Stimulated activated CD4-positive, alpha-beta T cell treated with anti-CD3 and anti-CD28 coated beads, Interleukin-1b, Interleukin-23, amount 100 ng/mL, for 1 hour (primary cell): Measurements from ENCODE around the gene FGF14.

ENCODE experiments used
- DNase-seq, 2 donors: peaks; one replicate each; pipeline ENCODE4 v3.0.0-alpha.2; 2020; ENCODE audit warnings: low read depth in 2 of 2

Gene FGF14

GRCh38 chr13:101985321-101985720, 416.5 kb downstream of the FGF14 start:
- DNase-seq = no peak

- no peak for DNase-seq
These were observed 418.9 kb downstream of the FGF14 start for GRCh38 chr13:101982903-101983302.

- DNase-seq = no peak
These were observed 422.0 kb downstream of the FGF14 start for GRCh38 chr13:101979825-101980224.

- no peak for DNase-seq
These were observed 423.1 kb downstream of the FGF14 start for GRCh38 chr13:101978552-101979315.

GRCh38 chr13:101977475-101977874, 424.4 kb downstream of the FGF14 start:
- DNase-seq = no peak

GRCh38 chr13:101972191-101972590, 429.7 kb downstream of the FGF14 start:
- no peak for DNase-seq

GRCh38 chr13:101970341-101970740, 431.5 kb downstream of the FGF14 start:
- no peak for DNase-seq

GRCh38 chr13:101967781-101968180, 434.1 kb downstream of the FGF14 start:
- DNase-seq = no peak

GRCh38 chr13:101967216-101967615, 434.6 kb downstream of the FGF14 start:
- no peak for DNase-seq

GRCh38 chr13:101965096-101965495, 436.8 kb downstream of the FGF14 start:
- DNase-seq = no peak

GRCh38 chr13:101959016-101959415, 442.8 kb downstream of the FGF14 start:
- DNase-seq = no peak

GRCh38 chr13:101955764-101956163, 446.1 kb downstream of the FGF14 start:
- no peak for DNase-seq

GRCh38 chr13:101951114-101951513, 450.7 kb downstream of the FGF14 start:
- no peak for DNase-seq

- no peak for DNase-seq
These were observed 452.2 kb downstream of the FGF14 start for GRCh38 chr13:101949681-101950080.

GRCh38 chr13:101946401-101946800, 455.4 kb downstream of the FGF14 start:
- DNase-seq = no peak

- no peak for DNase-seq
These were observed 456.4 kb downstream of the FGF14 start for GRCh38 chr13:101945435-101945834.

- DNase-seq = no peak
These were observed 457.3 kb downstream of the FGF14 start for GRCh38 chr13:101944521-101944920.

GRCh38 chr13:101942535-101943157, 459.2 kb downstream of the FGF14 start:
- no peak for DNase-seq

GRCh38 chr13:101942038-101942437, 459.8 kb downstream of the FGF14 start:
- no peak for DNase-seq

GRCh38 chr13:101941095-101941783, 460.6 kb downstream of the FGF14 start:
- DNase-seq = no peak

GRCh38 chr13:101939370-101939769, 462.5 kb downstream of the FGF14 start:
- no peak for DNase-seq

- no peak for DNase-seq
These were observed 466.0 kb downstream of the FGF14 start for GRCh38 chr13:101935828-101936227.

GRCh38 chr13:101931186-101931585, 470.7 kb downstream of the FGF14 start:
- DNase-seq = no peak
